GM10847 (cell line): ENCODE measurements around the gene GLT1D1.

Experiments used
- POLR2A ChIP-seq: IDR thresholded peaks from 2 replicates; pipeline ENCODE4 v1.6.1; 2011; ENCODE audit not compliant: insufficient read length; ENCODE audit errors: extremely low read depth

GLT1D1 gene

GRCh38 chr12:128864516-128865186 is 11.4 kb downstream of the GLT1D1 start:
- TF ChIP-seq POLR2A: no peak

GRCh38 chr12:128867466-128867865 is 14.2 kb downstream of the GLT1D1 start:
- TF ChIP-seq POLR2A: no peak

GRCh38 chr12:128871516-128871892 is 18.2 kb downstream of the GLT1D1 start:
- no peak for TF ChIP-seq POLR2A

GRCh38 chr12:128872303-128872702 is 19.0 kb downstream of the GLT1D1 start:
- TF ChIP-seq POLR2A: no peak

- TF ChIP-seq POLR2A: no peak
Observed at GRCh38 chr12:128876559-128876958, 23.3 kb downstream of the GLT1D1 start.

- no peak for TF ChIP-seq POLR2A
Observed at GRCh38 chr12:128879898-128880764, 26.9 kb downstream of the GLT1D1 start.

- TF ChIP-seq POLR2A: no peak
Observed at GRCh38 chr12:128891856-128892255, 38.6 kb downstream of the GLT1D1 start.

- no peak for TF ChIP-seq POLR2A
Observed at GRCh38 chr12:128903236-128903635, 50.0 kb downstream of the GLT1D1 start.

GRCh38 chr12:128905003-128905544 is 51.8 kb downstream of the GLT1D1 start:
- TF ChIP-seq POLR2A: no peak

- TF ChIP-seq POLR2A: no peak
Observed at GRCh38 chr12:128906485-128907137, 53.3 kb downstream of the GLT1D1 start.

GRCh38 chr12:128908254-128908653 is 55.0 kb downstream of the GLT1D1 start:
- no peak for TF ChIP-seq POLR2A

GRCh38 chr12:128909653-128910052 is 56.4 kb downstream of the GLT1D1 start:
- TF ChIP-seq POLR2A: no peak

- TF ChIP-seq POLR2A: no peak
Observed at GRCh38 chr12:128910629-128911028, 57.4 kb downstream of the GLT1D1 start.

- no peak for TF ChIP-seq POLR2A
Observed at GRCh38 chr12:128911861-128912260, 58.6 kb downstream of the GLT1D1 start.

GRCh38 chr12:128914908-128915563 is 61.8 kb downstream of the GLT1D1 start:
- no peak for TF ChIP-seq POLR2A
